ENCODE results near the gene CDCP1. TPM values are rescaled to one million over a fixed set of nuclear protein-coding genes. Genes with fewer than 3 reads are reported as not detected.

CDCP1 gene
- total RNA-seq, 6 experiments from 2014 or later: 0.78 to 2.1 (median 1.7) TPM

GRCh38 chr3:45087155-45087554, 59.0 kb downstream of the CDCP1 start:
- H3K4me3 Mint-ChIP-seq: no peak overlapping the region
- H3K27me3 Mint-ChIP-seq (ENCODE audit: insufficient read depth): no peaks in the 10 kb centered on the region; the same call in 1 of the 2 replicates
- no peak for DNase-seq

GRCh38 chr3:45084820-45085816, 61.1 kb downstream of the CDCP1 start:
- H3K27me3 Mint-ChIP-seq (ENCODE audit: insufficient read depth): peaks cover 2% of the 10 kb centered on the region; the same call in 1 of the 2 replicates
- peak overlapping the region; percentile 77 for H3K27ac Mint-ChIP-seq
- H3K9me3 Mint-ChIP-seq: no peaks in the 10 kb centered on the region
- DNase-seq: peak; percentile 92
- TF ChIP-seq CTCF (IDR thresholded peaks at IDR 0.05): peak; percentile 44
- peak overlapping the region; percentile 60 for H3K4me3 Mint-ChIP-seq
- H3K36me3 Mint-ChIP-seq (ENCODE audit: low read depth): peaks cover 8% of the 10 kb centered on the region
- peaks cover 51% of the 10 kb centered on the region for H3K4me1 Mint-ChIP-seq (ENCODE audit: low read depth)

More at GRCh38 chr3:45087155-45087554, 59.0 kb downstream of the CDCP1 start:
- Mint-ChIP-seq H3K4me1 (ENCODE audit: low read depth) (peaks cover 51% of the 10 kb centered on the region), H3K36me3 (ENCODE audit: low read depth) (peaks cover 11% of the 10 kb centered on the region), H3K9me3 (no peaks in the 10 kb centered on the region), H3K27ac (no peak overlapping the region)
- no peak for TF ChIP-seq CTCF (IDR thresholded peaks at IDR 0.05)

GRCh38 chr3:45084361-45084760, 61.8 kb downstream of the CDCP1 start:
- TF ChIP-seq CTCF (IDR thresholded peaks at IDR 0.05): no peak
- H3K36me3 Mint-ChIP-seq (ENCODE audit: low read depth): peaks cover 10% of the 10 kb centered on the region

GRCh38 chr3:45083023-45083422, 63.2 kb downstream of the CDCP1 start:
- DNase-seq: no peak
- Mint-ChIP-seq H3K4me3 (no peak overlapping the region), H3K27me3 (ENCODE audit: insufficient read depth) (peaks cover 2% of the 10 kb centered on the region; the same call in 1 of the 2 replicates), H3K27ac (no peak overlapping the region), H3K4me1 (ENCODE audit: low read depth) (peaks cover 46% of the 10 kb centered on the region), H3K9me3 (no peaks in the 10 kb centered on the region), H3K36me3 (ENCODE audit: low read depth) (peaks cover 5% of the 10 kb centered on the region; the same call in 1 of the 2 replicates)
- no peak for TF ChIP-seq CTCF (IDR thresholded peaks at IDR 0.05)

More at GRCh38 chr3:45084361-45084760, 61.8 kb downstream of the CDCP1 start:
- Mint-ChIP-seq H3K4me3 (no peak overlapping the region), H3K4me1 (ENCODE audit: low read depth) (peaks cover 51% of the 10 kb centered on the region), H3K27ac (peak overlapping the region; percentile 77), H3K27me3 (ENCODE audit: insufficient read depth) (peaks cover 2% of the 10 kb centered on the region; the same call in 1 of the 2 replicates), H3K9me3 (no peaks in the 10 kb centered on the region)
- DNase-seq: no peak

- peak; percentile 21 for DNase-seq
- no peak for TF ChIP-seq CTCF (IDR thresholded peaks at IDR 0.05)
- H3K9me3 Mint-ChIP-seq: no peaks in the 10 kb centered on the region
- no peak overlapping the region for H3K4me3 Mint-ChIP-seq
- H3K27ac Mint-ChIP-seq: no peak overlapping the region
- peaks cover 46% of the 10 kb centered on the region for H3K4me1 Mint-ChIP-seq (ENCODE audit: low read depth)
- peaks cover 5% of the 10 kb centered on the region; the same call in 1 of the 2 replicates for H3K36me3 Mint-ChIP-seq (ENCODE audit: low read depth)
- peaks cover 2% of the 10 kb centered on the region; the same call in 1 of the 2 replicates for H3K27me3 Mint-ChIP-seq (ENCODE audit: insufficient read depth)
Measured at GRCh38 chr3:45082142-45082538, 64.0 kb downstream of the CDCP1 start.

All from HFFc6 (cell line).